Neural cell (in vitro differentiated cells): Measurements from ENCODE around the gene CUX1.
"Not testable (repeated sequence)": the region's sequence is repeated elsewhere in the genome, so short reads cannot be mapped to it uniquely, and the experiment has no call there.

Source experiments
- EZH2 ChIP-seq: fragments of 200-600, 300-800 bp; shearing (Covaris generic), sonication (generic); IDR thresholded peaks from 2 replicates; pipeline ENCODE4 v1.6.1; 2014; ENCODE audit warnings: antibody characterized with exemption, low read length, borderline replicate concordance, mild to moderate bottlenecking; ENCODE audit not compliant: insufficient read depth, poor library complexity, severe bottlenecking
- TF ChIP-seq, protein P1 (sequence below): fragments of 450-650 bp; IDR thresholded peaks from 2 replicates; pipeline ENCODE4 v1.5.1; 2014; ENCODE audit warnings: antibody characterized with exemption, mild to moderate bottlenecking, moderate library complexity; ENCODE audit not compliant: poor library complexity, severe bottlenecking

DNA sequence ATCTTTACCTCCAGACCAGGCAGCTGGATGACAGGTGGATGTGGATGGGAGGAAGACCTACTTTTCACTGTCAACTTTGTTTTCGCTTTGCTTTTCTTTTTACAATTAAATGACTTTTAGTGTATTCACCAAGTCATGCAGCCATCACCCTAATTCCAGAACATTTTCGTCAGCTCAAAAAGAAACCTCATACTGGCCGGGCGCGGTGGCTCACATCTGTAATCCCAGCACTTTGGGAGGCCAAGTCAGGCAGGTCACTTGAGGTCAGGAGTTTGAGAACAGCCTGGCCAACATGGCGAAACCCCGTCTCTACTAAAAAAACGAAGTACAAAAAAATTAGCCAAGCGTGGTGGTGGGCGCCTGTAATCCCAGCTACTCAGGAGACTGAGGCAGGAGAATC lies 234.3 kb downstream of the CUX1 start:
- TF ChIP-seq, protein P1, sequence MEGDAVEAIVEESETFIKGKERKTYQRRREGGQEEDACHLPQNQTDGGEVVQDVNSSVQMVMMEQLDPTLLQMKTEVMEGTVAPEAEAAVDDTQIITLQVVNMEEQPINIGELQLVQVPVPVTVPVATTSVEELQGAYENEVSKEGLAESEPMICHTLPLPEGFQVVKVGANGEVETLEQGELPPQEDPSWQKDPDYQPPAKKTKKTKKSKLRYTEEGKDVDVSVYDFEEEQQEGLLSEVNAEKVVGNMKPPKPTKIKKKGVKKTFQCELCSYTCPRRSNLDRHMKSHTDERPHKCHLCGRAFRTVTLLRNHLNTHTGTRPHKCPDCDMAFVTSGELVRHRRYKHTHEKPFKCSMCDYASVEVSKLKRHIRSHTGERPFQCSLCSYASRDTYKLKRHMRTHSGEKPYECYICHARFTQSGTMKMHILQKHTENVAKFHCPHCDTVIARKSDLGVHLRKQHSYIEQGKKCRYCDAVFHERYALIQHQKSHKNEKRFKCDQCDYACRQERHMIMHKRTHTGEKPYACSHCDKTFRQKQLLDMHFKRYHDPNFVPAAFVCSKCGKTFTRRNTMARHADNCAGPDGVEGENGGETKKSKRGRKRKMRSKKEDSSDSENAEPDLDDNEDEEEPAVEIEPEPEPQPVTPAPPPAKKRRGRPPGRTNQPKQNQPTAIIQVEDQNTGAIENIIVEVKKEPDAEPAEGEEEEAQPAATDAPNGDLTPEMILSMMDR: not testable (repeated sequence)
- TF ChIP-seq EZH2: not testable (repeated sequence)
